IMR-90 (cell line): Measurements from ENCODE around the gene LARP4B. TPM values are rescaled to one million over a fixed set of nuclear protein-coding genes. Genes with fewer than 3 reads are reported as not detected.

Experiments
- ATAC-seq: fragments of 200-7000 bp; cut with Tn5 transposase; 2 replicates; pipeline ENCODE4 v1.9.1; 2020; ENCODE audit warnings: low read depth, mild to moderate bottlenecking, moderate library complexity
- BruUV-seq: library from RNA; stranded (reverse); fragments of 400-500 nt; replicated peaks from 2 replicates; lab custom pipeline; 2021; lab: Mats Ljungman, UMichigan
- CTCF ChIA-PET: fragments of 300-600 bp; formaldehyde crosslinking; extraction: SDS; loops from one replicate; lab custom pipeline; 2021; ENCODE audit warnings: antibody characterized with exemption; lab: Yijun Ruan, JAX
- POLR2A ChIA-PET: fragments of 300-600 bp; sonication (Branson Sonifier 250); formaldehyde crosslinking; loops from one replicate; lab custom pipeline; 2022; ENCODE audit warnings: antibody characterized with exemption; ENCODE audit not compliant: unreplicated experiment; lab: Charles Lee
- DNase-seq: peaks from one replicate; pipeline ENCODE4 v3.0.0; 2013
- H2AFZ ChIP-seq: replicated peaks from 2 replicates; pipeline ENCODE3; 2013; ENCODE audit warnings: low read length, mild to moderate bottlenecking; ENCODE audit not compliant: poor library complexity
- H2AK5ac ChIP-seq: 2 replicates; pipeline ENCODE4 v1.6.1; 2013; ENCODE audit warnings: low read depth, low read length, inconsistent platforms
- H2AK9ac ChIP-seq: replicated peaks from 2 replicates; pipeline ENCODE3; 2013; ENCODE audit warnings: mild to moderate bottlenecking, low read depth, low read length, moderate library complexity; ENCODE audit not compliant: poor library complexity
- H2BK120ac ChIP-seq: 2 replicates; pipeline ENCODE4 v1.6.1; 2013; ENCODE audit warnings: low read depth, low read length, inconsistent platforms
- H2BK15ac ChIP-seq: 3 replicates; pipeline ENCODE4 v1.6.1; 2013; ENCODE audit warnings: low read depth, low read length, inconsistent platforms
- H2BK20ac ChIP-seq: 2 replicates; pipeline ENCODE4 v1.6.1; 2013; ENCODE audit warnings: low read depth, mild to moderate bottlenecking, inconsistent platforms, low read length, moderate library complexity
- H2BK5ac ChIP-seq: 2 replicates; pipeline ENCODE4 v1.6.1; 2013; ENCODE audit warnings: mild to moderate bottlenecking, low read depth, low read length, inconsistent platforms; ENCODE audit not compliant: poor library complexity, severe bottlenecking
- H3K14ac ChIP-seq: replicated peaks from 2 replicates; pipeline ENCODE4 v1.6.1; 2013; ENCODE audit warnings: low read depth, low read length, inconsistent platforms
- H3K18ac ChIP-seq: 2 replicates; pipeline ENCODE4 v1.6.1; 2013; ENCODE audit warnings: low read depth, low read length, control low read depth
- H3K23ac ChIP-seq: 2 replicates; pipeline ENCODE4 v1.6.1; 2013; ENCODE audit warnings: low read depth, low read length, inconsistent platforms
- H3K27ac ChIP-seq: 2 replicates; pipeline ENCODE4 v1.5.1; 2013; ENCODE audit warnings: mild to moderate bottlenecking, control low read depth, low read length; ENCODE audit not compliant: insufficient read depth
- H3K27me3 ChIP-seq: 2 replicates; pipeline ENCODE4 v1.6.1; 2013; ENCODE audit warnings: low read length; ENCODE audit not compliant: control insufficient read depth, insufficient read depth
- H3K36me3 ChIP-seq: 2 replicates; pipeline ENCODE4 v1.6.1; 2013; ENCODE audit warnings: low read length, mixed read lengths; ENCODE audit not compliant: control insufficient read depth, insufficient read depth
- H3K4ac ChIP-seq: 2 replicates; pipeline ENCODE4 v1.6.1; 2013; ENCODE audit warnings: low read depth, low read length, inconsistent platforms
- H3K4me1 ChIP-seq: 2 replicates; pipeline ENCODE4 v1.6.1; 2013; ENCODE audit warnings: low read length, mixed read lengths; ENCODE audit not compliant: control insufficient read depth, insufficient read depth
- H3K4me2 ChIP-seq: 2 replicates; pipeline ENCODE4 v1.6.1; 2013; ENCODE audit warnings: low read depth, mild to moderate bottlenecking, control low read depth, low read length, moderate library complexity
- H3K4me3 ChIP-seq: 2 replicates; pipeline ENCODE4 v1.5.1; 2013; ENCODE audit warnings: low read depth, mild to moderate bottlenecking, control low read depth, low read length, moderate library complexity; ENCODE audit not compliant: insufficient read depth
- H3K56ac ChIP-seq: 2 replicates; pipeline ENCODE4 v1.6.1; 2013; ENCODE audit warnings: low read length, inconsistent platforms; ENCODE audit not compliant: insufficient read depth; ENCODE audit errors: extremely low read depth
- H3K79me1 ChIP-seq, 2 experiments: 2 replicates each; pipeline ENCODE4 v1.6.1; 2013; ENCODE audit warnings: low read length in 2 of 2, inconsistent platforms in 1 of 2, low read depth in 1 of 2
- H3K9ac ChIP-seq: 2 replicates; pipeline ENCODE4 v1.6.1; 2013; ENCODE audit warnings: low read depth, low read length, control low read depth
- H3K9me1 ChIP-seq: 2 replicates; pipeline ENCODE4 v1.6.1; 2013; ENCODE audit warnings: low read length, inconsistent platforms; ENCODE audit not compliant: insufficient read depth
- H3K9me3 ChIP-seq: 2 replicates; pipeline ENCODE4 v1.6.1; 2013; ENCODE audit warnings: low read length; ENCODE audit not compliant: control insufficient read depth, insufficient read depth
- H4K20me1 ChIP-seq: 2 replicates; pipeline ENCODE4 v1.6.1; 2013; ENCODE audit warnings: low read length, inconsistent platforms; ENCODE audit not compliant: insufficient read depth
- H4K5ac ChIP-seq: 2 replicates; pipeline ENCODE4 v1.6.1; 2013; ENCODE audit warnings: mild to moderate bottlenecking, low read depth, low read length, control low read depth
- H4K8ac ChIP-seq, 2 experiments: 2 replicates each; pipeline ENCODE4 v1.6.1; 2013; ENCODE audit warnings: low read depth in 2 of 2, low read length in 2 of 2, control low read depth in 1 of 2, inconsistent platforms in 1 of 2
- H4K91ac ChIP-seq: 2 replicates; pipeline ENCODE4 v1.6.1; 2013; ENCODE audit warnings: low read depth, low read length, inconsistent platforms; ENCODE audit not compliant: insufficient read depth
- BHLHE40 ChIP-seq: fragments of 150-350 bp; IDR thresholded peaks from 2 replicates; pipeline ENCODE4 v1.6.1; 2016; ENCODE audit warnings: mild to moderate bottlenecking, low read depth, low read length
- CEBPB ChIP-seq: IDR thresholded peaks from 2 replicates; pipeline ENCODE4 v1.6.1; 2012; ENCODE audit warnings: low read depth, low read length, improper control_type of control experiment
- CHD1 ChIP-seq: IDR thresholded peaks from 2 replicates; pipeline ENCODE4 v1.6.1; 2012; ENCODE audit warnings: low read depth, low read length, improper control_type of control experiment
- ELK1 ChIP-seq: fragments of 150-350 bp; IDR thresholded peaks from 2 replicates; pipeline ENCODE4 v1.6.1; 2016; ENCODE audit warnings: low read depth, mild to moderate bottlenecking, low read length, moderate library complexity, borderline replicate concordance
- FOS ChIP-seq: fragments of 150-350 bp; IDR thresholded peaks from 2 replicates; pipeline ENCODE4 v1.6.1; 2016; ENCODE audit warnings: low read depth, low read length
- MAFK ChIP-seq: IDR thresholded peaks from 2 replicates; pipeline ENCODE4 v1.6.1; 2012; ENCODE audit warnings: low read depth, low read length, improper control_type of control experiment
- MAZ ChIP-seq: IDR thresholded peaks from 2 replicates; pipeline ENCODE4 v1.6.1; 2012; ENCODE audit warnings: low read depth, mild to moderate bottlenecking, low read length, improper control_type of control experiment, moderate library complexity, borderline replicate concordance
- MXI1 ChIP-seq: IDR thresholded peaks from 2 replicates; pipeline ENCODE4 v1.6.1; 2012; ENCODE audit warnings: low read depth, mild to moderate bottlenecking, low read length, moderate library complexity, borderline replicate concordance
- NFE2L2 ChIP-seq: fragments of 150-350 bp; IDR thresholded peaks from 2 replicates; pipeline ENCODE4 v1.6.1; 2016; ENCODE audit warnings: low read depth, mild to moderate bottlenecking, low read length
- POLR2A ChIP-seq: IDR thresholded peaks from 2 replicates; pipeline ENCODE4 v1.6.1; 2012; ENCODE audit warnings: mild to moderate bottlenecking, low read depth, low read length
- RAD21 ChIP-seq: IDR thresholded peaks from 2 replicates; pipeline ENCODE4 v1.6.1; 2012; ENCODE audit warnings: low read length, improper control_type of control experiment
- RCOR1 ChIP-seq: IDR thresholded peaks from 2 replicates; pipeline ENCODE4 v1.6.1; 2012; ENCODE audit warnings: mild to moderate bottlenecking, low read length, improper control_type of control experiment; ENCODE audit not compliant: insufficient replicate concordance
- RFX5 ChIP-seq: IDR thresholded peaks from 2 replicates; pipeline ENCODE4 v1.8.0; 2012; ENCODE audit warnings: low read depth, mild to moderate bottlenecking, low read length, moderate library complexity
- SMC3 ChIP-seq: fragments of 150-350 bp; IDR thresholded peaks from 2 replicates; pipeline ENCODE4 v1.6.1; 2016; ENCODE audit warnings: low read depth, mild to moderate bottlenecking, antibody characterized with exemption, low read length, moderate library complexity
- USF2 ChIP-seq: fragments of 150-350 bp; IDR thresholded peaks from 2 replicates; pipeline ENCODE4 v1.6.1; 2017; ENCODE audit warnings: mild to moderate bottlenecking, antibody characterized with exemption, low read length, low read depth
- WGBS, 2 experiments: methylation state at CpG; one replicate each; pipeline versions ENCODE4 v1.1.5 to v1.1.7; 2013; ENCODE audit warnings: missing lambda C conversion rate in 2 of 2; ENCODE audit not compliant: insufficient read length in 1 of 2; ENCODE audit errors: extremely low coverage in 2 of 2; 5-methylcytosine and 5-hydroxymethylcytosine counted together
- dilution Hi-C: fragments of 300-500 bp; cut with HindIII; formaldehyde crosslinking; loops from one replicate; pipeline ENCODE4 v1.14.3; 2018; ENCODE audit warnings: low sequenced_read_pairs; ENCODE audit not compliant: unreplicated experiment
- in situ Hi-C: fragments of 300-500 bp; cut with MboI; formaldehyde crosslinking; loops from 3 replicates; pipeline ENCODE4 v1.14.3; 2019; ENCODE audit warnings: low sequenced_read_pairs, inconsistent platforms, mixed read lengths
- intact Hi-C: fragments of 100-400 bp; cut with micrococcal nuclease; formaldehyde crosslinking; loops from 2 replicates; pipeline ENCODE4 v1.10.0; 2022
- polyA plus RNA-seq, 3 experiments: library from polyadenylated mRNA; depleted of rRNA; stranded (reverse); fragments of >200 nt; gene quantifications; 2 replicates each; pipeline ENCODE4 v1.2.3, GENCODE V29; 2012; ENCODE audit warnings: low replicate concordance in 1 of 3
- total RNA-seq: library from RNA; depleted of rRNA; stranded (reverse); fragments of >200 nt; gene quantifications from 2 replicates; pipeline ENCODE4 v1.2.3, GENCODE V29; 2012
- TF ChIP-seq, protein P1 (sequence below): conservative IDR thresholded peaks from 2 replicates; pipeline ENCODE4 v1.5.1; 2012; ENCODE audit warnings: mild to moderate bottlenecking, low read depth, low read length, improper control_type of control experiment

The LARP4B gene
- total and polyA plus RNA-seq, 2 of the 4 experiments (the other 2 are of a cell fraction), result 24.3 to 25.5 TPM

GRCh38 chr10:771647-772046 lies 159.9 kb downstream of the LARP4B start:
- H3K18ac ChIP-seq, result no peak overlapping the region
- intact Hi-C loops, result no loop called here
- H2BK120ac ChIP-seq, result no peak overlapping the region
- H3K27me3 ChIP-seq, result peaks cover 5% of the 10 kb centered on the region; the same call in 1 of the 2 replicates
- no peak overlapping the region for H2AFZ ChIP-seq
- dilution Hi-C loops, result no loop called here
- no peak overlapping the region for H4K91ac ChIP-seq
- WGBS, 2 experiments, result 87% methylated on average over 3 of the region's 10 CpGs; no CpG with 5 or more reads in 1 of the 2 experiments
- TF ChIP-seq RFX5 (no peak), MAZ (no peak), NFE2L2 (no peak), ELK1 (no peak), BHLHE40 (no peak), FOS (no peak), CEBPB (no peak), USF2 (no peak), RAD21 (no peak), POLR2A (no peak), MAFK (no peak), CHD1 (no peak), RCOR1 (no peak), MXI1 (no peak), SMC3 (no peak)
- TF ChIP-seq, protein P1, sequence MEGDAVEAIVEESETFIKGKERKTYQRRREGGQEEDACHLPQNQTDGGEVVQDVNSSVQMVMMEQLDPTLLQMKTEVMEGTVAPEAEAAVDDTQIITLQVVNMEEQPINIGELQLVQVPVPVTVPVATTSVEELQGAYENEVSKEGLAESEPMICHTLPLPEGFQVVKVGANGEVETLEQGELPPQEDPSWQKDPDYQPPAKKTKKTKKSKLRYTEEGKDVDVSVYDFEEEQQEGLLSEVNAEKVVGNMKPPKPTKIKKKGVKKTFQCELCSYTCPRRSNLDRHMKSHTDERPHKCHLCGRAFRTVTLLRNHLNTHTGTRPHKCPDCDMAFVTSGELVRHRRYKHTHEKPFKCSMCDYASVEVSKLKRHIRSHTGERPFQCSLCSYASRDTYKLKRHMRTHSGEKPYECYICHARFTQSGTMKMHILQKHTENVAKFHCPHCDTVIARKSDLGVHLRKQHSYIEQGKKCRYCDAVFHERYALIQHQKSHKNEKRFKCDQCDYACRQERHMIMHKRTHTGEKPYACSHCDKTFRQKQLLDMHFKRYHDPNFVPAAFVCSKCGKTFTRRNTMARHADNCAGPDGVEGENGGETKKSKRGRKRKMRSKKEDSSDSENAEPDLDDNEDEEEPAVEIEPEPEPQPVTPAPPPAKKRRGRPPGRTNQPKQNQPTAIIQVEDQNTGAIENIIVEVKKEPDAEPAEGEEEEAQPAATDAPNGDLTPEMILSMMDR, result no peak
- H2AK5ac ChIP-seq, result no peak overlapping the region
- H2BK20ac ChIP-seq, result no peak overlapping the region
- no peaks in the 10 kb centered on the region for H3K36me3 ChIP-seq
- CTCF ChIA-PET, result no interaction called here
- POLR2A ChIA-PET, result no interaction called here
- no peak overlapping the region for H4K5ac ChIP-seq
- H4K8ac ChIP-seq, result no peak overlapping the region
- no peak for ATAC-seq
- H3K4me1 ChIP-seq, result peaks cover 2% of the 10 kb centered on the region
- DNase-seq, result no peak
- H3K4me3 ChIP-seq, result no peak overlapping the region
- no peak overlapping the region for H2AK9ac ChIP-seq
- H3K4me2 ChIP-seq, result no peak overlapping the region
- BruUV-seq, result no TSS peak
- no peak overlapping the region for H3K56ac ChIP-seq
- H2BK5ac ChIP-seq, result no peak overlapping the region
- no peak overlapping the region for H3K14ac ChIP-seq
- in situ Hi-C loops, result no loop called here
- H3K79me1 ChIP-seq, result no peaks in the 10 kb centered on the region
- no peaks in the 10 kb centered on the region for H4K20me1 ChIP-seq
- no peak overlapping the region for H3K23ac ChIP-seq
- H3K4ac ChIP-seq, result no peak overlapping the region
- no peak overlapping the region for H3K27ac ChIP-seq
- no peaks in the 10 kb centered on the region for H3K9me1 ChIP-seq
- H3K9me3 ChIP-seq, result peaks cover 21% of the 10 kb centered on the region
- H2BK15ac ChIP-seq, result no peak overlapping the region
- no peak overlapping the region for H3K9ac ChIP-seq
